OCI-LY3 (cell line): ENCODE results near the gene PIBF1.
"Not testable (repeated sequence)": the region's sequence is repeated elsewhere in the genome, so short reads cannot be mapped to it uniquely, and the experiment has no call there.

Experiments used
- H2AFZ ChIP-seq: fragments of 200-600, 300-600 bp; shearing (Covaris generic); 2 replicates; pipeline ENCODE4 v1.6.0; 2014; ENCODE audit warnings: antibody characterized with exemption, low read depth, low read length
- H3K27ac ChIP-seq: fragments of 200-600, 300-600 bp; sonication (generic); 2 replicates; pipeline ENCODE4 v1.5.1; 2014; ENCODE audit warnings: mild to moderate bottlenecking, low read length, moderate library complexity, mixed read lengths
- H3K27me3 ChIP-seq: fragments of 200-600, 300-600 bp; sonication (generic); 2 replicates; pipeline ENCODE4 v1.6.1; 2014; ENCODE audit warnings: low read depth, low read length, mixed read lengths
- H3K36me3 ChIP-seq: fragments of 200-600, 300-600 bp; sonication (generic); replicated peaks from 2 replicates; pipeline ENCODE3; 2014; ENCODE audit warnings: low read depth, low read length, mixed read lengths
- H3K4me1 ChIP-seq: fragments of 300-600, 200-600 bp; sonication (generic); 2 replicates; pipeline ENCODE4 v1.6.1; 2014; ENCODE audit warnings: low read length, mixed read lengths
- H3K4me2 ChIP-seq: fragments of 200-600, 300-600 bp; sonication (generic); 2 replicates; pipeline ENCODE4 v1.6.1; 2014; ENCODE audit warnings: low read length, mixed read lengths
- H3K4me3 ChIP-seq: fragments of 300-600, 200-600 bp; sonication (generic); 2 replicates; pipeline ENCODE4 v1.5.1; 2014; ENCODE audit warnings: antibody characterized with exemption, mild to moderate bottlenecking, low read length, moderate library complexity
- H3K79me2 ChIP-seq: fragments of 300-600, 200-600 bp; shearing (Covaris generic); 2 replicates; pipeline ENCODE4 v1.6.1; 2014; ENCODE audit warnings: mild to moderate bottlenecking, low read length, mixed read lengths
- H3K9ac ChIP-seq: fragments of 300-600, 200-600 bp; shearing (Covaris generic); 2 replicates; pipeline ENCODE4 v1.6.0; 2014; ENCODE audit warnings: mild to moderate bottlenecking, low read length, moderate library complexity
- H3K9me3 ChIP-seq: fragments of 200-600, 300-600 bp; shearing (Covaris generic); 2 replicates; pipeline ENCODE4 v1.6.1; 2014; ENCODE audit warnings: low read length, mixed read lengths; ENCODE audit not compliant: insufficient read depth
- H4K20me1 ChIP-seq: fragments of 200-600, 300-600 bp; sonication (generic); 2 replicates; pipeline ENCODE4 v1.6.1; 2016; ENCODE audit warnings: low read length, mixed read lengths; ENCODE audit not compliant: insufficient read depth
- CTCF ChIP-seq: fragments of 200-600, 300-600 bp; sonication (generic); IDR thresholded peaks from 2 replicates; pipeline ENCODE4 v1.5.1; 2014; ENCODE audit warnings: antibody characterized with exemption, low read length, low read depth
- EZH2phosphoT487 ChIP-seq: fragments of 200-600 bp; shearing (Covaris generic); IDR thresholded peaks from 2 replicates; pipeline ENCODE4 v1.6.1; 2018; ENCODE audit warnings: antibody characterized with exemption, mixed run types, low read depth

Gene PIBF1

GRCh38 chr13:72891423-72891822, 109.5 kb downstream of the PIBF1 start:
- Histone ChIP-seq H3K36me3 (peaks cover 10% of the 10 kb centered on the region), H3K4me2 (no peak overlapping the region), H3K4me1 (no peaks in the 10 kb centered on the region), H3K4me3 (no peak overlapping the region), H3K9me3 (no peaks in the 10 kb centered on the region), H2AFZ (no peak overlapping the region), H3K9ac (no peak overlapping the region), H3K27ac (no peak overlapping the region), H3K79me2 (no peaks in the 10 kb centered on the region), H3K27me3 (no peaks in the 10 kb centered on the region), H4K20me1 (no peaks in the 10 kb centered on the region)
- no peak for TF ChIP-seq EZH2phosphoT487
- no peak for TF ChIP-seq CTCF

GRCh38 chr13:72896869-72897268, 114.9 kb downstream of the PIBF1 start:
- TF ChIP-seq CTCF: no peak
- TF ChIP-seq EZH2phosphoT487: no peak
- H3K27ac ChIP-seq: no peak overlapping the region
- H3K9me3 ChIP-seq: no peaks in the 10 kb centered on the region
- no peak overlapping the region for H2AFZ ChIP-seq
- no peaks in the 10 kb centered on the region for H3K27me3 ChIP-seq
- peaks cover 13% of the 10 kb centered on the region for H3K36me3 ChIP-seq
- no peak overlapping the region for H3K4me2 ChIP-seq
- H3K79me2 ChIP-seq: no peaks in the 10 kb centered on the region
- H3K4me1 ChIP-seq: no peaks in the 10 kb centered on the region
- H4K20me1 ChIP-seq: no peaks in the 10 kb centered on the region
- no peak overlapping the region for H3K9ac ChIP-seq
- H3K4me3 ChIP-seq: no peak overlapping the region

GRCh38 chr13:72901546-72901945, 119.6 kb downstream of the PIBF1 start:
- H3K9me3 ChIP-seq, H4K20me1 ChIP-seq, H3K36me3 ChIP-seq, H3K4me2 ChIP-seq, H3K4me3 ChIP-seq, H3K4me1 ChIP-seq, H3K9ac ChIP-seq, H3K79me2 ChIP-seq, H3K27ac ChIP-seq, H2AFZ ChIP-seq, H3K27me3 ChIP-seq: not testable (repeated sequence)

GRCh38 chr13:72908416-72908815, 126.5 kb downstream of the PIBF1 start:
- Histone ChIP-seq H4K20me1 (no peaks in the 10 kb centered on the region), H3K4me3 (no peak overlapping the region), H3K4me1 (no peaks in the 10 kb centered on the region)

More at GRCh38 chr13:72908416-72908815, 126.5 kb downstream of the PIBF1 start:
- H3K27me3 ChIP-seq: no peaks in the 10 kb centered on the region
- H3K79me2 ChIP-seq: no peaks in the 10 kb centered on the region
- H3K4me2 ChIP-seq: no peak overlapping the region
- H2AFZ ChIP-seq: no peak overlapping the region
- H3K9me3 ChIP-seq: no peaks in the 10 kb centered on the region
- H3K9ac ChIP-seq: no peak overlapping the region
- no peak overlapping the region for H3K27ac ChIP-seq
- peaks cover 14% of the 10 kb centered on the region for H3K36me3 ChIP-seq
- TF ChIP-seq CTCF (no peak), EZH2phosphoT487 (no peak)
